Hepatocyte (in vitro differentiated cells): Measurements from ENCODE around the gene C14orf180.

Source experiments
- EZH2 ChIP-seq: fragments of 200-600 bp; sonication (generic); IDR thresholded peaks from 2 replicates; pipeline ENCODE4 v1.6.1; 2016; ENCODE audit warnings: antibody characterized with exemption, mild to moderate bottlenecking, borderline replicate concordance
- EZH2phosphoT487 ChIP-seq: fragments of 200-600 bp; sonication (generic); IDR thresholded peaks from one replicate; pipeline ENCODE4 v1.6.1; 2018; ENCODE audit warnings: antibody characterized with exemption, mild to moderate bottlenecking, low read depth, moderate library complexity; ENCODE audit not compliant: unreplicated experiment, severe bottlenecking
- TF ChIP-seq, protein P1 (sequence below): fragments of 200-600 bp; sonication (generic); IDR thresholded peaks from 2 replicates; pipeline ENCODE4 v1.5.1; 2016; ENCODE audit warnings: antibody characterized with exemption, mild to moderate bottlenecking; ENCODE audit not compliant: poor library complexity

GRCh38 chr14:104638927-104639450 lies 59.4 kb downstream of the C14orf180 start:
- TF ChIP-seq, protein P1, sequence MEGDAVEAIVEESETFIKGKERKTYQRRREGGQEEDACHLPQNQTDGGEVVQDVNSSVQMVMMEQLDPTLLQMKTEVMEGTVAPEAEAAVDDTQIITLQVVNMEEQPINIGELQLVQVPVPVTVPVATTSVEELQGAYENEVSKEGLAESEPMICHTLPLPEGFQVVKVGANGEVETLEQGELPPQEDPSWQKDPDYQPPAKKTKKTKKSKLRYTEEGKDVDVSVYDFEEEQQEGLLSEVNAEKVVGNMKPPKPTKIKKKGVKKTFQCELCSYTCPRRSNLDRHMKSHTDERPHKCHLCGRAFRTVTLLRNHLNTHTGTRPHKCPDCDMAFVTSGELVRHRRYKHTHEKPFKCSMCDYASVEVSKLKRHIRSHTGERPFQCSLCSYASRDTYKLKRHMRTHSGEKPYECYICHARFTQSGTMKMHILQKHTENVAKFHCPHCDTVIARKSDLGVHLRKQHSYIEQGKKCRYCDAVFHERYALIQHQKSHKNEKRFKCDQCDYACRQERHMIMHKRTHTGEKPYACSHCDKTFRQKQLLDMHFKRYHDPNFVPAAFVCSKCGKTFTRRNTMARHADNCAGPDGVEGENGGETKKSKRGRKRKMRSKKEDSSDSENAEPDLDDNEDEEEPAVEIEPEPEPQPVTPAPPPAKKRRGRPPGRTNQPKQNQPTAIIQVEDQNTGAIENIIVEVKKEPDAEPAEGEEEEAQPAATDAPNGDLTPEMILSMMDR = no peak
- no peak for TF ChIP-seq EZH2phosphoT487
- no peak for TF ChIP-seq EZH2
